Measurements from ENCODE around the gene ZNF248.

GRCh38 chr10:37748170-37748569, 109.2 kb downstream of the ZNF248 start:
- TF ChIP-seq EZH2 (IDR thresholded peaks at IDR 0.05; ENCODE audit: insufficient read depth, poor library complexity, severe bottlenecking) (no peak), EZH2phosphoT487 (IDR thresholded peaks at IDR 0.05; ENCODE audit: insufficient read depth, low read depth) (no peak)
